HCT116 (cell line): Measurements from ENCODE around the gene KCNV2. TPM values are rescaled to one million over a fixed set of nuclear protein-coding genes. Genes with fewer than 3 reads are reported as not detected.

Experiments
- ATAC-seq: fragments of 200-7000 bp; cut with Tn5 transposase; 2 replicates; pipeline ENCODE4 v1.9.1; 2020; ENCODE audit warnings: mild to moderate bottlenecking, moderate library complexity
- BruUV-seq: library from RNA; stranded (reverse); fragments of 400-500 nt; replicated peaks from 2 replicates; lab custom pipeline; 2021; lab: Mats Ljungman, UMichigan
- CTCF ChIA-PET: fragments of 300-600 bp; sonication (Branson Sonifier 250); formaldehyde crosslinking; loops from one replicate; lab custom pipeline; 2021; ENCODE audit warnings: antibody characterized with exemption; lab: Charles Lee
- POLR2A ChIA-PET: fragments of 300-600, 350-600 bp; sonication (Branson Sonifier 250); formaldehyde crosslinking; loops from one replicate; lab custom pipeline; 2021; ENCODE audit warnings: antibody characterized with exemption; lab: Charles Lee
- RAD21 ChIA-PET, 2 experiments: fragments of 300-600 bp; sonication (Branson Sonifier 250); formaldehyde crosslinking; loops; one replicate each; lab custom pipeline; 2023; ENCODE audit warnings: low total read pairs in 2 of 2; ENCODE audit not compliant: uncharacterized antibody in 2 of 2, unreplicated experiment in 2 of 2, low non-redundant PET in 1 of 2; lab: Charles Lee
- DNase-seq: peaks from one replicate; pipeline ENCODE4 v3.0.0-alpha.2; 2010; ENCODE audit warnings: low read depth, low spot score
- H2AFZ ChIP-seq: fragments of 200-600 bp; shearing (Covaris generic), sonication (generic); 2 replicates; pipeline ENCODE4 v1.6.1; 2017; ENCODE audit warnings: low read depth, mixed run types, mixed read lengths, antibody characterized with exemption, low read length; ENCODE audit not compliant: poor library complexity, severe bottlenecking
- H3K27ac ChIP-seq: 2 replicates; pipeline ENCODE4 v1.5.1; 2012; ENCODE audit warnings: low read depth, low read length
- H3K27me3 ChIP-seq: fragments of 200-600 bp; sonication (generic); 2 replicates; pipeline ENCODE4 v1.6.1; 2016; ENCODE audit warnings: mixed run types, low read length, mixed read lengths; ENCODE audit not compliant: insufficient read depth
- H3K36me3 ChIP-seq, 2 experiments: fragments of 200-500 bp in 1 of 2; fragments of 200-600 bp in 1 of 2; sonication (Bioruptor generic) in 1 of 2; sonication (generic) in 1 of 2; 2 replicates each; pipeline versions ENCODE4 v1.5.1 to v1.6.1; 2014 to 2016; ENCODE audit warnings: low read length in 2 of 2, inconsistent platforms in 1 of 2, mixed read lengths in 1 of 2, mixed run types in 1 of 2; ENCODE audit not compliant: insufficient read depth in 2 of 2, control insufficient read depth in 1 of 2
- H3K4me1 ChIP-seq, 2 experiments: fragments of 200-600 bp in 1 of 2; sonication (generic) in 1 of 2; 2 replicates each; pipeline versions ENCODE4 v1.5.1 to v1.6.1; 2012 to 2017; ENCODE audit warnings: low read length in 2 of 2, inconsistent platforms in 1 of 2, mild to moderate bottlenecking in 1 of 2, mixed read lengths in 1 of 2, mixed run types in 1 of 2, moderate library complexity in 1 of 2; ENCODE audit not compliant: insufficient read depth in 2 of 2, control insufficient read depth in 1 of 2
- H3K4me2 ChIP-seq: fragments of 200-600 bp; sonication (generic); 2 replicates; pipeline ENCODE4 v1.6.1; 2017; ENCODE audit warnings: mixed run types, low read length, mixed read lengths
- H3K4me3 ChIP-seq, 2 experiments: fragments of 200-600 bp in 1 of 2; sonication (generic) in 1 of 2; replicated peaks in 1 of 2; 2 replicates each; pipeline ENCODE4 v1.5.1; 2011 to 2016; ENCODE audit warnings: low read length in 2 of 2, control low read depth in 1 of 2, low read depth in 1 of 2, mild to moderate bottlenecking in 1 of 2, mixed read lengths in 1 of 2, mixed run types in 1 of 2
- H3K79me2 ChIP-seq: fragments of 200-600 bp; sonication (generic); 2 replicates; pipeline ENCODE4 v1.6.1; 2017; ENCODE audit warnings: mild to moderate bottlenecking, mixed run types, low read length, moderate library complexity, mixed read lengths; ENCODE audit not compliant: insufficient read depth
- H3K9ac ChIP-seq: fragments of 200-600 bp; sonication (generic); 2 replicates; pipeline ENCODE4 v1.6.1; 2016; ENCODE audit warnings: low read length, mixed read lengths
- H3K9me2 ChIP-seq: fragments of 200-600 bp; sonication (generic), shearing (Covaris generic); 2 replicates; pipeline ENCODE4 v1.6.1; 2017; ENCODE audit warnings: mixed run types, mild to moderate bottlenecking, moderate library complexity; ENCODE audit not compliant: insufficient read depth
- H3K9me3 ChIP-seq, 2 experiments: fragments of 200-500 bp in 1 of 2; fragments of 200-600 bp in 1 of 2; sonication (Bioruptor generic) in 1 of 2; sonication (generic) in 1 of 2; 2 replicates each; pipeline ENCODE4 v1.6.1; 2014 to 2017; ENCODE audit warnings: low read length in 2 of 2, mixed read lengths in 2 of 2, inconsistent platforms in 1 of 2, low read depth in 1 of 2, mild to moderate bottlenecking in 1 of 2, mixed run types in 1 of 2, moderate library complexity in 1 of 2; ENCODE audit not compliant: control insufficient read depth in 1 of 2, insufficient read depth in 1 of 2
- H4K20me1 ChIP-seq: fragments of 200-600 bp; sonication (generic), shearing (Covaris generic); 2 replicates; pipeline ENCODE4 v1.6.1; 2017; ENCODE audit warnings: mixed run types, mild to moderate bottlenecking, moderate library complexity; ENCODE audit not compliant: insufficient read depth
- ATF3 ChIP-seq: IDR thresholded peaks from 2 replicates; pipeline ENCODE4 v1.6.1; 2012
- CEBPB ChIP-seq: IDR thresholded peaks from 2 replicates; pipeline ENCODE4 v1.6.1; 2012; ENCODE audit warnings: low read depth
- CTCF ChIP-seq, 3 experiments: fragments of 200-600 bp in 1 of 3; sonication (generic) in 1 of 3; IDR thresholded peaks in 2 of 3; conservative IDR thresholded peaks in 1 of 3; 2 replicates each; pipeline ENCODE4 v1.5.1; 2012 to 2017; ENCODE audit warnings: low read depth in 2 of 3, low read length in 2 of 3, antibody characterized with exemption in 1 of 3, borderline replicate concordance in 1 of 3, control low read depth in 1 of 3, mild to moderate bottlenecking in 1 of 3, mixed read lengths in 1 of 3, mixed run types in 1 of 3, moderate library complexity in 1 of 3; ENCODE audit not compliant: insufficient read depth in 1 of 3
- MAX ChIP-seq: IDR thresholded peaks from 2 replicates; pipeline ENCODE4 v1.6.1; 2012
- POLR2A ChIP-seq: IDR thresholded peaks from 2 replicates; pipeline ENCODE4 v1.7.0; 2011; ENCODE audit warnings: borderline replicate concordance; ENCODE audit not compliant: insufficient read depth, insufficient read length; ENCODE audit errors: extremely low read depth
- POLR2AphosphoS5 ChIP-seq: IDR thresholded peaks from 2 replicates; pipeline ENCODE4 v1.6.1; 2011; ENCODE audit warnings: mild to moderate bottlenecking, low read depth, low read length, moderate library complexity
- SIN3A ChIP-seq: IDR thresholded peaks from 2 replicates; pipeline ENCODE4 v1.6.1; 2012; ENCODE audit warnings: low read depth
- SRF ChIP-seq: IDR thresholded peaks from 2 replicates; pipeline ENCODE4 v1.6.1; 2012; ENCODE audit warnings: low read depth
- ZNF274 ChIP-seq: fragments of 200-500 bp; sonication (Bioruptor generic); IDR thresholded peaks from 2 replicates; pipeline ENCODE4 v1.6.1; 2014; ENCODE audit warnings: mild to moderate bottlenecking, low read depth, low read length, inconsistent platforms
- intact Hi-C: fragments of 100-400 bp; cut with micrococcal nuclease; formaldehyde crosslinking; loops from 2 replicates; pipeline ENCODE4 v1.10.0; 2022
- total RNA-seq: library from RNA; stranded (reverse); gene quantifications from one replicate; pipeline ENCODE4 v1.2.1, GENCODE V29; 2021; ENCODE audit not compliant: unreplicated experiment

Gene KCNV2
- total RNA-seq, 1 experiment from 2014 or later, result not detected

- ATAC-seq, result no peak
Measured at GRCh38 chr9:2711716-2712115, 5.6 kb upstream of the KCNV2 start.

More at GRCh38 chr9:2711716-2712115, 5.6 kb upstream of the KCNV2 start:
- ChIA-PET POLR2A (no interaction called here), CTCF (no interaction called here)
- Histone ChIP-seq H3K27me3 (no peaks in the 10 kb centered on the region), H3K9me3 (no peaks in the 10 kb centered on the region), H3K79me2 (no peaks in the 10 kb centered on the region), H2AFZ (no peak overlapping the region), H3K9me2 (no peaks in the 10 kb centered on the region), H3K4me3 (no peak overlapping the region)
- intact Hi-C loops, result no loop called here
- TF ChIP-seq SIN3A (no peak), CTCF (IDR thresholded peaks at IDR 0.05 in 2 of 3, conservative IDR thresholded peaks at IDR 0.05 in 1 of 3; ENCODE audit: borderline replicate concordance in 1 of 3, insufficient read depth in 1 of 3, low read depth in 2 of 3, low read length in 2 of 3) (no peak), POLR2AphosphoS5 (no peak), MAX (no peak), ZNF274 (no peak), ATF3 (no peak), SRF (no peak), POLR2A (no peak), CEBPB (no peak)
- TF ChIP-seq, all 23 proteins: peak for 0
- RAD21 ChIA-PET, result no interaction called here
- H3K4me1 ChIP-seq, result no peaks in the 10 kb centered on the region
- DNase-seq, result no peak
- no peak overlapping the region for H3K27ac ChIP-seq
- no peak overlapping the region for H3K9ac ChIP-seq
- no peaks in the 10 kb centered on the region for H4K20me1 ChIP-seq
- no TSS peak for BruUV-seq
- H3K4me2 ChIP-seq, result no peak overlapping the region
- no peaks in the 10 kb centered on the region for H3K36me3 ChIP-seq
